Body of pancreas (tissue), 4 donors: ENCODE measurements around the gene SRXN1. TPM values are rescaled to one million over a fixed set of nuclear protein-coding genes. Genes with fewer than 3 reads are reported as not detected.

Experiments used
- ATAC-seq: fragments of 150-250 bp; one replicate; pipeline ENCODE4 v1.9.1; 2016
- DNase-seq, 4 donors: peaks; one replicate each; pipeline ENCODE4 v3.0.0-alpha.2; 2019
- H3K27ac ChIP-seq, 4 donors: fragments of 200-600 bp; sonication (generic); 1 replicate in 3 of 4; 2 replicates in 1 of 4; pipeline versions ENCODE4 v1.5.1 to v1.6.1; 2016 to 2019; ENCODE audit warnings: mild to moderate bottlenecking in 1 of 4, mixed read lengths in 1 of 4, moderate library complexity in 1 of 4
- H3K27me3 ChIP-seq, 2 donors: fragments of 200-600 bp; sonication (generic); one replicate each; pipeline ENCODE4 v1.6.0; 2016; ENCODE audit warnings: mild to moderate bottlenecking in 1 of 2
- H3K36me3 ChIP-seq, 2 donors: fragments of 200-600 bp; sonication (generic); replicated peaks in 1 of 2; 2 replicates each; pipeline ENCODE4 v1.5.1; 2016; ENCODE audit warnings: low read depth in 2 of 2; ENCODE audit not compliant: insufficient read depth in 1 of 2
- H3K4me1 ChIP-seq: fragments of 200-600 bp; sonication (generic); one replicate; pipeline ENCODE4 v1.6.0; 2016
- H3K4me3 ChIP-seq, 2 donors: fragments of 200-600 bp; sonication (generic); 1 replicate in 1 of 2; 2 replicates in 1 of 2; pipeline ENCODE4 v1.5.1; 2016 to 2019
- H3K9me3 ChIP-seq, 3 donors: fragments of 200-600 bp; sonication (generic); 1 replicate in 2 of 3; 2 replicates in 1 of 3; pipeline ENCODE4 v1.5.1; 2016
- CTCF ChIP-seq, 7 experiments: fragments of 450-650 bp in 4 of 7; fragments of 200-600 bp in 3 of 7; sonication (generic) in 3 of 7; IDR thresholded peaks; one replicate each; pipeline ENCODE4 v1.5.1; 2016 to 2019; ENCODE audit warnings: antibody characterized with exemption in 7 of 7
- POLR2A ChIP-seq, 3 donors: fragments of 450-650 bp; IDR thresholded peaks; one replicate each; pipeline ENCODE4 v1.6.1; 2016; ENCODE audit warnings: antibody characterized with exemption in 3 of 3, mild to moderate bottlenecking in 2 of 3
- WGBS, 2 donors: methylation state at CpG; one replicate each; pipeline ENCODE4 v1.1.5; 2017; 5-methylcytosine and 5-hydroxymethylcytosine counted together
- intact Hi-C: fragments of 100-400 bp; cut with DNase I; formaldehyde crosslinking; loops from one replicate; pipeline ENCODE4 v1.15.1; 2023
- total RNA-seq, 2 donors: library from RNA; depleted of rRNA; stranded (reverse); fragments of >200 nt; gene quantifications; one replicate each; pipeline ENCODE4 v1.1.0, GENCODE V29; 2016

SRXN1 gene
- total RNA-seq, 2 donors from 2014 or later = 7.9 to 9.9 TPM

- peak in 1 of 4 donors; percentile 41 for DNase-seq
- H3K4me1 ChIP-seq = peaks cover 20% of the 10 kb centered on the region
- no peak overlapping the region for H3K4me3 ChIP-seq
- no peak for ATAC-seq
- TF ChIP-seq POLR2A (IDR thresholded peaks at IDR 0.05) = no peak
- no peak for TF ChIP-seq CTCF (IDR thresholded peaks at IDR 0.05)
- intact Hi-C loops = no loop called here
- no peaks in the 10 kb centered on the region for H3K9me3 ChIP-seq
- H3K27me3 ChIP-seq = peaks cover 0 to 41% of the 10 kb centered on the region in 2 donors
- no peaks in the 10 kb centered on the region for H3K36me3 ChIP-seq
- H3K27ac ChIP-seq = no peak overlapping the region
- 3% methylated on average over 24 of the region's 24 CpGs for WGBS, 2 donors
These were observed 23.4 kb upstream of the SRXN1 start for GRCh38 chr20:676315-676937.

GRCh38 chr20:675453-676314, 22.7 kb upstream of the SRXN1 start, which contains the start of gene SCRT2:
TSS of gene SCRT2 (minus strand) at chr20:675802. CDS start at chr20:675601, 201 bp downstream.
- intact Hi-C loops = no loop called here
- H3K4me3 ChIP-seq = no peak within 1 kb of the TSS
- ATAC-seq (peak; percentile 94), DNase-seq (peak; percentile 81 to 85 (median 82))
- peaks cover 0 to 41% of the 10 kb centered on the region in 2 donors for H3K27me3 ChIP-seq
- TF ChIP-seq POLR2A (IDR thresholded peaks at IDR 0.05) (no peak), CTCF (IDR thresholded peaks at IDR 0.05) (no peak)
- peaks cover 20% of the 10 kb centered on the region for H3K4me1 ChIP-seq
- 0 to 1% methylated on average over 19 to 59 of the region's 69 CpGs for WGBS, 2 donors
- no peaks in the 10 kb centered on the region for H3K9me3 ChIP-seq
- H3K36me3 ChIP-seq = no peaks in the 10 kb centered on the region
- no peak within 1 kb of the TSS for H3K27ac ChIP-seq

GRCh38 chr20:675033-675452, 22.0 kb upstream of the SRXN1 start:
- intact Hi-C loops = no loop called here
- H3K36me3 ChIP-seq = no peaks in the 10 kb centered on the region
- WGBS, 2 donors = 3 to 5% methylated on average over 8 to 25 of the region's 25 CpGs
- peaks cover 20% of the 10 kb centered on the region for H3K4me1 ChIP-seq
- peaks cover 0 to 41% of the 10 kb centered on the region in 2 donors for H3K27me3 ChIP-seq
- ATAC-seq = no peak
- no peaks in the 10 kb centered on the region for H3K9me3 ChIP-seq
- no peak overlapping the region for H3K4me3 ChIP-seq
- no peak overlapping the region for H3K27ac ChIP-seq
- no peak for DNase-seq
- no peak for TF ChIP-seq POLR2A (IDR thresholded peaks at IDR 0.05)
- no peak for TF ChIP-seq CTCF (IDR thresholded peaks at IDR 0.05)

- H3K9me3 ChIP-seq = no peaks in the 10 kb centered on the region
- no peaks in the 10 kb centered on the region for H3K36me3 ChIP-seq
- no peak overlapping the region for H3K27ac ChIP-seq
- DNase-seq = no peak
- no peak for TF ChIP-seq POLR2A (IDR thresholded peaks at IDR 0.05)
- TF ChIP-seq CTCF (IDR thresholded peaks at IDR 0.05) = no peak
- peaks cover 0 to 38% of the 10 kb centered on the region in 2 donors for H3K27me3 ChIP-seq
- no peak overlapping the region for H3K4me3 ChIP-seq
- intact Hi-C loops = no loop called here
- H3K4me1 ChIP-seq = peaks cover 20% of the 10 kb centered on the region
- WGBS, 2 donors = 30 to 38% methylated on average over 1 to 3 of the region's 3 CpGs
- no peak for ATAC-seq
These were observed 20.6 kb upstream of the SRXN1 start for GRCh38 chr20:673603-674001.
